ENCODE data around the gene TMEM129. TPM values are rescaled to one million over a fixed set of nuclear protein-coding genes. Genes with fewer than 3 reads are reported as not detected.

The TMEM129 gene
- total RNA-seq, 4 donors from 2014 or later = 50.4 to 77.2 (median 57.6) TPM

DNA sequence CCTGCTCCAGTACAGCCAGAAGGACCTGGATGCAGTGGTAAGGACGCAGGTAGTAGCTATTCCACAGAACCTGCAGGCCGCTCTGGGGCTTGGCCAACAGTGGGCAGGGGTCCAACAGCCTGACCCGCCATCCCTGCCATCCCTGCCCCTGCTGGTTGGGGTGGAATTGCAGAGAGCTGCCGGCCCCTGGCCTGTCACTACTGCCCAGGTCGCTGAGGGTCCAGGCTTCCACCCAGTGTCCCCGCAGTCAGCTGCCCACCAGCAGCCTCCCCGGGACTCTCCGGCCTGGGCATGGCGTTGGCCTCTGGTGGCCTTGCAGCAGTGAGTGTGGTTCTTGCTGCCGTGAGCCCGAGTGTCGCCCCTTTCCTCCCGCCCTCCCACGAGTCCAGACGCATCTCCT, 16.5 kb upstream of the TMEM129 start:
- H3K36me3 ChIP-seq = peaks cover 61% of the 10 kb centered on the region
- 97% methylated on average over 10 of the region's 15 CpGs for WGBS
- TF ChIP-seq CTCF (IDR thresholded peaks at IDR 0.05) (no peak), POLR2AphosphoS5 (IDR thresholded peaks at IDR 0.05) (no peak)

DNA sequence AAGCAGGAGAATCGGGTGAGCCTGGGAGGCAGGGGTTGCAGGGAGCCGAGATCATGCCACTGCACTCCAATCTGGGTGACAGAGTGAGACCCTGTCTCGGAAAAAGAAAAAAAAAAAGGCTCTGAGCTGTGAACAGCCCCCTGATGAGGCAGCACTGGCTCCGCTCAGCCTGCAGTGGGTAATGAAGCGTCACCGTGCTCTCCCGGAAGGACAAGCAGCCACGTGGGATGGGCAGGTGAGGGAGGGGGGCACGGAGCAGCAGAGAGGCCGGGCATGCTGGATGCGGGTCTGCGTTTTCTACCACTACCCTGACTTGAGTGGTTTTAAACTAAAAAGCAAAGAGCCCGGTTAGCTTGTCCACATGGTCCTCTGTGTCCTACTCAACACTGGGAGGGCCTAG, 15.7 kb upstream of the TMEM129 start:
- 92% methylated on average over 12 of the region's 13 CpGs for WGBS
- DNase-seq (ENCODE audit: low spot score in 2 of 2) = no peak
- H3K27ac ChIP-seq = no peak overlapping the region
- H3K36me3 ChIP-seq = peaks cover 55% of the 10 kb centered on the region
- no peaks in the 10 kb centered on the region for H3K27me3 ChIP-seq
- no peak overlapping the region for H3K4me3 ChIP-seq
- no peak for TF ChIP-seq CTCF (IDR thresholded peaks at IDR 0.05)
- H3K9me3 ChIP-seq = peaks cover 9% of the 10 kb centered on the region
- H3K4me1 ChIP-seq = no peaks in the 10 kb centered on the region

More for the DNA sequence above, 16.5 kb upstream of the TMEM129 start:
- H3K4me3 ChIP-seq = no peak overlapping the region
- H3K4me1 ChIP-seq = no peaks in the 10 kb centered on the region
- no peak for DNase-seq (ENCODE audit: low spot score in 2 of 2)
- no peaks in the 10 kb centered on the region for H3K27me3 ChIP-seq
- H3K27ac ChIP-seq = no peak overlapping the region
- H3K9me3 ChIP-seq = peaks cover 9% of the 10 kb centered on the region

GRCh38 chr4:1735215-1735614, 14.1 kb upstream of the TMEM129 start:
- H3K9me3 ChIP-seq = peaks cover 9% of the 10 kb centered on the region
- WGBS = 91% methylated on average over 9 of the region's 20 CpGs
- TF ChIP-seq POLR2AphosphoS5 (IDR thresholded peaks at IDR 0.05) (no peak), CTCF (IDR thresholded peaks at IDR 0.05) (no peak), POLR2A (IDR thresholded peaks at IDR 0.05) (no peak), EP300 (IDR thresholded peaks at IDR 0.05) (no peak)
- H3K4me3 ChIP-seq = no peak overlapping the region
- no peak overlapping the region for H3K27ac ChIP-seq
- peaks cover 48% of the 10 kb centered on the region for H3K36me3 ChIP-seq
- H3K4me1 ChIP-seq = no peaks in the 10 kb centered on the region
- H3K27me3 ChIP-seq = no peaks in the 10 kb centered on the region
- DNase-seq (ENCODE audit: low spot score in 2 of 2) = no peak

- H3K4me3 ChIP-seq = no peak overlapping the region
- H3K27ac ChIP-seq = no peak overlapping the region
- TF ChIP-seq CTCF (IDR thresholded peaks at IDR 0.05) = no peak
- no peak for TF ChIP-seq POLR2AphosphoS5 (IDR thresholded peaks at IDR 0.05)
- peaks cover 30% of the 10 kb centered on the region for H3K36me3 ChIP-seq
- no peak for DNase-seq (ENCODE audit: low spot score in 2 of 2)
- 93% methylated on average over 10 of the region's 10 CpGs for WGBS
- H3K4me1 ChIP-seq = peaks cover 11% of the 10 kb centered on the region
- no peaks in the 10 kb centered on the region for H3K27me3 ChIP-seq
- H3K9me3 ChIP-seq = peaks cover 6% of the 10 kb centered on the region
Observed at GRCh38 chr4:1732911-1733310, 11.8 kb upstream of the TMEM129 start.

GRCh38 chr4:1731180-1731579, 10.1 kb upstream of the TMEM129 start:
- 95% methylated on average over 9 of the region's 10 CpGs for WGBS
- Histone ChIP-seq H3K27me3 (no peaks in the 10 kb centered on the region), H3K27ac (no peak overlapping the region), H3K9me3 (no peaks in the 10 kb centered on the region), H3K36me3 (peaks cover 21% of the 10 kb centered on the region), H3K4me1 (peaks cover 28% of the 10 kb centered on the region), H3K4me3 (no peak overlapping the region)
- DNase-seq (ENCODE audit: low spot score in 2 of 2) = no peak
- TF ChIP-seq POLR2A (IDR thresholded peaks at IDR 0.05) (no peak), POLR2AphosphoS5 (IDR thresholded peaks at IDR 0.05) (no peak), EP300 (IDR thresholded peaks at IDR 0.05) (no peak), CTCF (IDR thresholded peaks at IDR 0.05) (no peak)
